Muscle of back (tissue), 11 donors: ENCODE measurements around the gene KIF1A. TPM values are rescaled to one million over a fixed set of nuclear protein-coding genes. Genes with fewer than 3 reads are reported as not detected.

ENCODE experiments used
- DNase-seq, 3 donors: peaks; one replicate each; pipeline versions ENCODE4 v3.0.0 to v3.0.0-alpha.2; 2013
- polyA plus RNA-seq, 10 donors: library from polyadenylated mRNA; unstranded; fragments of 120-200 nt; gene quantifications; one replicate each; pipeline ENCODE4 v1.2.1, GENCODE V29; 2013; ENCODE audit not compliant: insufficient read length in 10 of 10

Gene KIF1A
- polyA plus RNA-seq, 10 donors, result 2.2 to 6.0 (median 4.6) TPM

- no peak for DNase-seq
Observed at GRCh38 chr2:240736281-240737250, 83.5 kb downstream of the KIF1A start.

GRCh38 chr2:240735476-240735875 lies 84.5 kb downstream of the KIF1A start:
- DNase-seq, result no peak

GRCh38 chr2:240734756-240735155 lies 85.3 kb downstream of the KIF1A start:
- DNase-seq, result no peak

- no peak for DNase-seq
Observed at GRCh38 chr2:240733803-240734495, 86.1 kb downstream of the KIF1A start.

- no peak for DNase-seq
Observed at GRCh38 chr2:240732911-240733622, 87.0 kb downstream of the KIF1A start.

GRCh38 chr2:240732184-240732583 lies 87.8 kb downstream of the KIF1A start:
- no peak for DNase-seq

- peak; percentile 7 to 81 (median 31) for DNase-seq
Observed at GRCh38 chr2:240731178-240731545, 88.9 kb downstream of the KIF1A start.

GRCh38 chr2:240730501-240731177 lies 89.4 kb downstream of the KIF1A start:
- peak in 1 of 3 donors; percentile 28 for DNase-seq

- DNase-seq, result no peak
Observed at GRCh38 chr2:240728827-240729226, 91.2 kb downstream of the KIF1A start.

- no peak for DNase-seq
Observed at GRCh38 chr2:240728361-240728760, 91.7 kb downstream of the KIF1A start.

GRCh38 chr2:240727913-240728312 lies 92.1 kb downstream of the KIF1A start:
- DNase-seq, result no peak

- DNase-seq, result no peak
Observed at GRCh38 chr2:240727439-240727838, 92.6 kb downstream of the KIF1A start.

- DNase-seq, result no peak
Observed at GRCh38 chr2:240726876-240727275, 93.1 kb downstream of the KIF1A start.

GRCh38 chr2:240725671-240726070 lies 94.3 kb downstream of the KIF1A start:
- DNase-seq, result no peak

GRCh38 chr2:240725266-240725665 lies 94.8 kb downstream of the KIF1A start:
- no peak for DNase-seq

- DNase-seq, result no peak
Observed at GRCh38 chr2:240724431-240724830, 95.6 kb downstream of the KIF1A start.

- no peak for DNase-seq
Observed at GRCh38 chr2:240723851-240724250, 96.2 kb downstream of the KIF1A start.

GRCh38 chr2:240722796-240723735 lies 97.0 kb downstream of the KIF1A start:
- no peak for DNase-seq

- DNase-seq, result no peak
Observed at GRCh38 chr2:240722376-240722775, 97.6 kb downstream of the KIF1A start.

GRCh38 chr2:240721596-240722180 lies 98.3 kb downstream of the KIF1A start:
- no peak for DNase-seq
